ENCODE data around the gene MAN1C1. TPM values are rescaled to one million over a fixed set of nuclear protein-coding genes. Genes with fewer than 3 reads are reported as not detected.

Gene MAN1C1
- polyA plus RNA-seq, 1 donor from 2014 or later = 1.3 TPM

DNA sequence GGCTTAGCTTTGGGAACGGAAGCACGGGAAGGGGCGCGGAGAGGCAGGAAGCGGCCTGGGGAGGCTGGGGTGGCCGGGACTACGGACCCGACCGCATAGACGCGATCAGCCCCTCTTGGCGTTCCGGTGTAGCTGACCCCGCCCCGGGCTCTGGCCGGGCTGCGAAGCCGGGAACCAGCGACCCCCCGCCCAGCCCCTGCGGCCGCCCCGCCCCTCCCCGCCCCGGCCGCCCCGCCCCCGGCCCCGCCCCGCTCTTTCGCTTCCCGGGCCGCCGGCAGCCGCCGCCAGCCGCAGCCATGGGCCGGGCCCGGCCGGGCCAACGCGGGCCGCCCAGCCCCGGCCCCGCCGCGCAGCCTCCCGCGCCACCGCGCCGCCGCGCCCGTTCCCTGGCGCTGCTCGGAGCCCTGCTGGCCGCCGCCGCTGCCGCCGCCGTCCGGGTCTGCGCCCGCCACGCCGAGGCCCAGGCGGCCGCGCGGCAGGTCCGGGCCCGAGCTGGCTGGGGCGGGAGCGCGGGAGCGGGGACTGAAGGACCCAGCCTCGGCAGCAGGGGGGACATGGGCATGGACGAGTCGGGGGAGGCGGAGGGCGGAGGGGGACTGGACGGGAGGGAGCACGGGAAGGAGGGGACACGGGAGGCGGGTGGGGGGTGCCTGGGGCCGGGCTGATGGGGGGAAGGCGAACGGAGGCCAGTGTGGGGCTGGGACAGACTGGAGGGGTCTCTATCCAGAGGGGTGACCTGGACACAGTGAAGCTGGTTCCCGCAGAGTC lies 183.5 kb downstream of the MAN1C1 start, which contains the start of gene SELENON:
TSS of gene SELENON (plus strand) at position 259 of the 768 bp plus-strand sequence. CDS start at position 297, 38 bp downstream.
- no peak within 1 kb of the TSS for H3K27ac ChIP-seq (ENCODE audit: low read length)

DNA sequence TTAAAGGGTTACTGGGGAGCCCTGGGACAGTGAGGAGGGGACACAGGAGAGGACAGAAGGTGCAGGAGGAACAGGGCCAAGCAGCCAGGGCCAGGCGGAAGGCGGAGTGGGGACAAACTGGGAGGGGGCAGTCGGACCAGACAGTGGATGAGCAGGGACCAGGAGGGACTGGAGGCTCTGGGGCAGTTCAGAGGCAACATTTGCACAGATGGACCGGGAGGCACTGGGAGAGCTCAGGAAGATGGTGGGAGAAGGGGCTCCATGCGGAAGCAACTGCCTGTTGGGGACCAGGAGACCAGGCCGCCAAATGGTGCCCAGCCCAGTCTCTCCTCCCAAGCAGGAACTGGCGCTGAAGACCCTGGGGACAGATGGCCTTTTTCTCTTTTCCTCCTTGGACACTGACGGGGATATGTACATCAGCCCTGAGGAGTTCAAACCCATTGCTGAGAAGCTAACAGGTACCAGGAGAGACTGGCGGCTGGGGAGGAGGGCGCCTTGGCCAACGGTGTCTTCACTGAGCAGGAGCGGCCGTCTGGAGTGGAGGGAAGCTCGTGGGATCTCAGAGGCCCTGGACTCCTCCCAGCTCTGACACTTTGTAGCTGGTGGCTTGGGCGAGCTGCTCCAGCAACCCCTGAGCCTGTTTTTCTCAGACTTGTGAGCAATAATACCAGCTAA lies 184.2 kb downstream of the MAN1C1 start:
- Histone ChIP-seq H3F3A (ENCODE audit: insufficient read depth, low read length, poor library complexity, severe bottlenecking) (no peaks in the 10 kb centered on the region), H3K4me2 (ENCODE audit: low read length) (peak overlapping the region; percentile 62), H3K9me2 (ENCODE audit: insufficient read depth, low read length) (no peaks in the 10 kb centered on the region), H3K9ac (ENCODE audit: low read length) (peak overlapping the region; percentile 74), H3K27me3 (ENCODE audit: insufficient read depth, low read depth, low read length) (no peaks in the 10 kb centered on the region), H2AFZ (ENCODE audit: low read depth, low read length) (peak overlapping the region; percentile 27), H3K27ac (ENCODE audit: low read length) (no peak overlapping the region), H3K36me3 (ENCODE audit: insufficient read depth, low read length) (no peaks in the 10 kb centered on the region), H4K20me1 (ENCODE audit: insufficient read depth) (no peaks in the 10 kb centered on the region), H3K4me3 (ENCODE audit: low read length) (peak overlapping the region; percentile 66), H3K9me3 (ENCODE audit: low read length) (no peaks in the 10 kb centered on the region), H3K79me2 (replicated peaks; ENCODE audit: insufficient read depth, low read length) (no peaks in the 10 kb centered on the region)
- TF ChIP-seq, protein P1, sequence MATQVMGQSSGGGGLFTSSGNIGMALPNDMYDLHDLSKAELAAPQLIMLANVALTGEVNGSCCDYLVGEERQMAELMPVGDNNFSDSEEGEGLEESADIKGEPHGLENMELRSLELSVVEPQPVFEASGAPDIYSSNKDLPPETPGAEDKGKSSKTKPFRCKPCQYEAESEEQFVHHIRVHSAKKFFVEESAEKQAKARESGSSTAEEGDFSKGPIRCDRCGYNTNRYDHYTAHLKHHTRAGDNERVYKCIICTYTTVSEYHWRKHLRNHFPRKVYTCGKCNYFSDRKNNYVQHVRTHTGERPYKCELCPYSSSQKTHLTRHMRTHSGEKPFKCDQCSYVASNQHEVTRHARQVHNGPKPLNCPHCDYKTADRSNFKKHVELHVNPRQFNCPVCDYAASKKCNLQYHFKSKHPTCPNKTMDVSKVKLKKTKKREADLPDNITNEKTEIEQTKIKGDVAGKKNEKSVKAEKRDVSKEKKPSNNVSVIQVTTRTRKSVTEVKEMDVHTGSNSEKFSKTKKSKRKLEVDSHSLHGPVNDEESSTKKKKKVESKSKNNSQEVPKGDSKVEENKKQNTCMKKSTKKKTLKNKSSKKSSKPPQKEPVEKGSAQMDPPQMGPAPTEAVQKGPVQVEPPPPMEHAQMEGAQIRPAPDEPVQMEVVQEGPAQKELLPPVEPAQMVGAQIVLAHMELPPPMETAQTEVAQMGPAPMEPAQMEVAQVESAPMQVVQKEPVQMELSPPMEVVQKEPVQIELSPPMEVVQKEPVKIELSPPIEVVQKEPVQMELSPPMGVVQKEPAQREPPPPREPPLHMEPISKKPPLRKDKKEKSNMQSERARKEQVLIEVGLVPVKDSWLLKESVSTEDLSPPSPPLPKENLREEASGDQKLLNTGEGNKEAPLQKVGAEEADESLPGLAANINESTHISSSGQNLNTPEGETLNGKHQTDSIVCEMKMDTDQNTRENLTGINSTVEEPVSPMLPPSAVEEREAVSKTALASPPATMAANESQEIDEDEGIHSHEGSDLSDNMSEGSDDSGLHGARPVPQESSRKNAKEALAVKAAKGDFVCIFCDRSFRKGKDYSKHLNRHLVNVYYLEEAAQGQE (IDR thresholded peaks at IDR 0.05; ENCODE audit: borderline replicate concordance) = no peak

More for the DNA sequence above, 183.5 kb downstream of the MAN1C1 start, which contains the start of gene SELENON:
- Histone ChIP-seq H3K4me3 (ENCODE audit: low read length) (peak within 1 kb of the TSS; percentile 66), H3K4me2 (ENCODE audit: low read length) (peak within 1 kb of the TSS; percentile 62), H3K9me3 (ENCODE audit: low read length) (no peaks in the 10 kb centered on the region), H3K36me3 (ENCODE audit: insufficient read depth, low read length) (no peaks in the 10 kb centered on the region), H3K79me2 (replicated peaks; ENCODE audit: insufficient read depth, low read length) (no peaks in the 10 kb centered on the region), H3K9me2 (ENCODE audit: insufficient read depth, low read length) (no peaks in the 10 kb centered on the region), H3F3A (ENCODE audit: insufficient read depth, low read length, poor library complexity, severe bottlenecking) (no peaks in the 10 kb centered on the region), H3K9ac (ENCODE audit: low read length) (peak within 1 kb of the TSS; percentile 74), H4K20me1 (ENCODE audit: insufficient read depth) (no peaks in the 10 kb centered on the region), H3K27me3 (ENCODE audit: insufficient read depth, low read depth, low read length) (no peaks in the 10 kb centered on the region), H2AFZ (ENCODE audit: low read depth, low read length) (peak within 1 kb of the TSS; percentile 80)
- TF ChIP-seq, protein P1 (IDR thresholded peaks at IDR 0.05; ENCODE audit: borderline replicate concordance) = no peak
- peak; percentile 41 for TF ChIP-seq TAF1 (IDR thresholded peaks at IDR 0.05; ENCODE audit: low read depth)
- TF ChIP-seq POLR2AphosphoS5 (IDR thresholded peaks at IDR 0.05) = peak; percentile 11

GRCh38 chr1:25802915-25803314 lies 186.3 kb downstream of the MAN1C1 start:
- no peak overlapping the region for H3K9ac ChIP-seq (ENCODE audit: low read length)
- no peak overlapping the region for H3K4me2 ChIP-seq (ENCODE audit: low read length)
- TF ChIP-seq, protein P1 (IDR thresholded peaks at IDR 0.05; ENCODE audit: borderline replicate concordance) = no peak
- TF ChIP-seq EP300 (conservative IDR thresholded peaks at IDR 0.05; ENCODE audit: poor library complexity, severe bottlenecking) (no peak), TAF1 (IDR thresholded peaks at IDR 0.05; ENCODE audit: low read depth) (no peak), RAD21 (conservative IDR thresholded peaks at IDR 0.05) (no peak), SMC3 (conservative IDR thresholded peaks at IDR 0.05; ENCODE audit: poor library complexity) (no peak), EZH2 (IDR thresholded peaks at IDR 0.05; ENCODE audit: borderline replicate concordance, insufficient read depth, low read length, poor library complexity, severe bottlenecking) (no peak), MXI1 (conservative IDR thresholded peaks at IDR 0.05; ENCODE audit: poor library complexity, severe bottlenecking) (no peak), POLR2AphosphoS5 (IDR thresholded peaks at IDR 0.05) (no peak)

More at GRCh38 chr1:25802915-25803314, 186.3 kb downstream of the MAN1C1 start:
- no peaks in the 10 kb centered on the region for H4K20me1 ChIP-seq (ENCODE audit: insufficient read depth)
- H3F3A ChIP-seq (ENCODE audit: insufficient read depth, low read length, poor library complexity, severe bottlenecking) = no peaks in the 10 kb centered on the region
- no peaks in the 10 kb centered on the region for H3K79me2 ChIP-seq (replicated peaks; ENCODE audit: insufficient read depth, low read length)
- H3K9me3 ChIP-seq (ENCODE audit: low read length) = no peaks in the 10 kb centered on the region
- no peaks in the 10 kb centered on the region for H3K36me3 ChIP-seq (ENCODE audit: insufficient read depth, low read length)
- H3K4me3 ChIP-seq (ENCODE audit: low read length) = no peak overlapping the region
- no peaks in the 10 kb centered on the region for H3K27me3 ChIP-seq (ENCODE audit: insufficient read depth, low read depth, low read length)
- no peak overlapping the region for H2AFZ ChIP-seq (ENCODE audit: low read depth, low read length)
- H3K9me2 ChIP-seq (ENCODE audit: insufficient read depth, low read length) = no peaks in the 10 kb centered on the region
- no peak overlapping the region for H3K27ac ChIP-seq (ENCODE audit: low read length)
